SH-SY5Y (cell line): ENCODE results near the gene UVSSA.

Experiments used
- GATA2 ChIP-seq: IDR thresholded peaks from 2 replicates; pipeline ENCODE4 v1.6.1; 2011; ENCODE audit warnings: mild to moderate bottlenecking, low read depth, low read length
- GATA3 ChIP-seq: IDR thresholded peaks from 2 replicates; pipeline ENCODE4 v1.6.1; 2011; ENCODE audit warnings: low read depth, mild to moderate bottlenecking, low read length, moderate library complexity

The UVSSA gene

GRCh38 chr4:1337951-1338751, 8.9 kb upstream of the UVSSA start:
- no peak for TF ChIP-seq GATA2
- no peak for TF ChIP-seq GATA3

GRCh38 chr4:1338752-1339414, 8.1 kb upstream of the UVSSA start:
- TF ChIP-seq GATA2 (no peak), GATA3 (no peak)

GRCh38 chr4:1339489-1339888, 7.5 kb upstream of the UVSSA start:
- no peak for TF ChIP-seq GATA3
- no peak for TF ChIP-seq GATA2

- TF ChIP-seq GATA3, result no peak
- TF ChIP-seq GATA2, result no peak
Observed at GRCh38 chr4:1340181-1340747, 6.7 kb upstream of the UVSSA start.

- TF ChIP-seq GATA3 (no peak), GATA2 (no peak)
Observed at GRCh38 chr4:1340861-1341260, 6.1 kb upstream of the UVSSA start.

GRCh38 chr4:1342003-1342402, 5.0 kb upstream of the UVSSA start:
- TF ChIP-seq GATA3 (no peak), GATA2 (no peak)

- TF ChIP-seq GATA2 (no peak), GATA3 (no peak)
Observed at GRCh38 chr4:1344696-1345095, 2.3 kb upstream of the UVSSA start.

GRCh38 chr4:1345903-1346780, 866 bp upstream of the UVSSA start:
- no peak for TF ChIP-seq GATA2
- no peak for TF ChIP-seq GATA3

- TF ChIP-seq GATA3 (no peak), GATA2 (no peak)
Observed at GRCh38 chr4:1347410-1347864, 429 bp downstream of the UVSSA start.

GRCh38 chr4:1348014-1348513, 1.1 kb downstream of the UVSSA start:
- no peak for TF ChIP-seq GATA3
- TF ChIP-seq GATA2, result no peak

- TF ChIP-seq GATA2, result no peak
- no peak for TF ChIP-seq GATA3
Observed at GRCh38 chr4:1348746-1349145, 1.7 kb downstream of the UVSSA start.

GRCh38 chr4:1349359-1350168, 2.6 kb downstream of the UVSSA start:
- no peak for TF ChIP-seq GATA2
- TF ChIP-seq GATA3, result no peak

- no peak for TF ChIP-seq GATA2
Observed at GRCh38 chr4:1350169-1350520, 3.1 kb downstream of the UVSSA start.
